Measurements from ENCODE around the gene ASCC3. TPM values are rescaled to one million over a fixed set of nuclear protein-coding genes. Genes with fewer than 3 reads are reported as not detected.

ASCC3 gene
- 84.8 and 113 TPM in 2 replicates for total RNA-seq

DNA sequence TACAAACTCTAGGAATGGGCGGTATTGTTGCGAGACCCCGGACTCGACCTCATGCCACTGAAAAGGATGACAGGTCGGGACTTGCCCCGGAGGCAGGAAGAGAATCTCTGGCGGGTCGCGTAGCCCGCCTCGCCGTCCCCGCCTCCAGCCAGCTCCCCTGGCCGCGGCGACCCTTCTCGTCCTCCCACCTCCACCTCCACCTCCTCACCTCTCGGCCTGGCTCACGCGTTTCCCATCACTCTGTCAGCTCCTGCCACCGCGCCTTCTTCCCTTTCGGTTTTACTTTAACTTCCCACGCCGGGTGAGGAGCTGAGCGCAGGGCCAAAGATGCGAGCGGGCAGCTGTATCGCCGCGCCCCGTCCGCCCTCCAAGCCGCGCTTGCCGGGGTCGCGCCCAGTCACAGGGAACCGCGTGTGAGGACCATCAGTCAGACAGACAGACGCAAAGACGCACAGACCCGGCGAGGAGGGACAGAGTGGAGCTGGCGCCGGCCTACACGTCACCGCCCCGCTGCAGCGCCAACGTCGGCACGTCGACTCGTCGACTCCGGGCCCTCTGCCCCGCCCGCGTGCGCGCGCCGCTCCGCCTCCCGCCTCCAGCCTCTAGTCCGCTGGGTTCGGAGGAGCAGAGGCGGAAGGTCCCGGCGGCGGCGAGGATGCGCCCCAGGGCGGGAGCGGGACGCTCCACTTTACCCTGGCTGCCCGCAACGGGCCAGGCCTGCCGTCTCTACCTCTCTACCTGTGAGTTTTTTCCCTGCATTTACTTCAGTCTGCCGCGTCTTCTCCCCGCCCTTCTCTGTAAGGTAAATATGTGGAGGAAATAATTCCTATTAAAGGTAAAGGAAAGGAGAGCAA, at the start of gene ASCC3:
Gene ASCC3 (minus strand): TSS at position 477 of the 854 bp plus-strand sequence. CDS start 13,332 bp downstream, outside the sequence.

GRCh38 chr6:100464903-100465700, 416.0 kb downstream of the ASCC3 start, which contains the start of gene SIM1:
SIM1 (minus strand) TSS chr6:100464921; CDS start chr6:100463468, 1,453 bp downstream.

Data from smooth muscle cell of the pulmonary artery (primary cell).